ENCODE measurements around the gene RC3H2. TPM values are rescaled to one million over a fixed set of nuclear protein-coding genes. Genes with fewer than 3 reads are reported as not detected.

RC3H2 gene
- total RNA-seq, 2 donors from 2014 or later = 56.4 to 60.1 TPM

DNA sequence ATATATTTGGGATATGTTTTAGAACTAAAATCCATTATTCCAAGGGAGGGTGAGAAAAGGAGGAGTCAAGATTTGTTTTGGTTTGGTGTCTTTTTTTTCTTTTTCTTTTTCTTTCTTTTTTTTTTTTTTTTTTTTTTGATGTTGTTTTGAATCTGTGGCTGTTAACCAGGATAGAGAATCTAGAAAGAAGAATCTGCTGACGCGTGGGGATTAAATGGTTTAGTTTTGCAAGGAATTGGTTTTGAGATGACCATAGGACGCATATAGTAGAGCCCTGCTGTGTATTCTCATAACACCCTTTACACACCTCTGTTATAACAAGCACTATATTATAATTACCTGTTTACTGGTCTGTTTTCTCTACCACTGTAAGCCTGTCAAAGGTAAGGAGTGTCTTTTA, 45.1 kb upstream of the RC3H2 start:
- WGBS, 2 experiments (ENCODE audit: insufficient coverage in 1 of 2, insufficient read length in 1 of 2) = 90% methylated on average over 3 of the region's 3 CpGs; no CpG with 5 or more reads in 1 of the 2 experiments
- Mint-ChIP-seq H3K36me3 (ENCODE audit: low read depth) (peaks cover 2% of the 10 kb centered on the region), H3K27me3 (ENCODE audit: insufficient read depth) (no peaks in the 10 kb centered on the region), H3K9me3 (no peaks in the 10 kb centered on the region), H3K27ac (no peak overlapping the region), H3K4me1 (peaks cover 27% of the 10 kb centered on the region), H3K4me3 (no peak overlapping the region)
- H3K27ac ChIP-seq (ENCODE audit: low read depth, low read length) = no peak overlapping the region
- H3K9ac ChIP-seq (ENCODE audit: extremely low read depth, low read length, poor library complexity, severe bottlenecking) = no peak overlapping the region
- H3K9me3 ChIP-seq (ENCODE audit: control insufficient read depth, low read length) = no peaks in the 10 kb centered on the region
- no peak overlapping the region for H3K4me3 ChIP-seq (ENCODE audit: low read length)
- H3K27me3 ChIP-seq (ENCODE audit: control insufficient read depth, insufficient read depth, low read length, poor library complexity, severe bottlenecking) = no peaks in the 10 kb centered on the region
- TF ChIP-seq CTCF (conservative IDR thresholded peaks at IDR 0.05) = no peak
- no peaks in the 10 kb centered on the region for H3K36me3 ChIP-seq (ENCODE audit: control insufficient read depth, insufficient read depth, low read length)
- no peaks in the 10 kb centered on the region for H3K4me1 ChIP-seq (ENCODE audit: control insufficient read depth, insufficient read depth, low read length)
- no peak for DNase-seq

GRCh38 chr9:122949696-122950095, 44.5 kb upstream of the RC3H2 start:
- no peaks in the 10 kb centered on the region for H3K27me3 Mint-ChIP-seq (ENCODE audit: insufficient read depth)
- DNase-seq = no peak
- no peaks in the 10 kb centered on the region for H3K9me3 Mint-ChIP-seq
- Histone ChIP-seq H3K4me3 (ENCODE audit: low read length) (no peak overlapping the region), H3K9me3 (ENCODE audit: control insufficient read depth, low read length) (no peaks in the 10 kb centered on the region), H3K4me1 (ENCODE audit: control insufficient read depth, insufficient read depth, low read length) (no peaks in the 10 kb centered on the region), H3K27ac (ENCODE audit: low read depth, low read length) (no peak overlapping the region), H3K9ac (ENCODE audit: extremely low read depth, low read length, poor library complexity, severe bottlenecking) (no peak overlapping the region), H3K27me3 (ENCODE audit: control insufficient read depth, insufficient read depth, low read length, poor library complexity, severe bottlenecking) (no peaks in the 10 kb centered on the region), H3K36me3 (ENCODE audit: control insufficient read depth, insufficient read depth, low read length) (no peaks in the 10 kb centered on the region)
- TF ChIP-seq CTCF (conservative IDR thresholded peaks at IDR 0.05) = no peak
- 71 to 93% methylated on average over 1 of the region's 1 CpG for WGBS, 2 experiments (ENCODE audit: insufficient coverage in 1 of 2, insufficient read length in 1 of 2)
- no peak overlapping the region for H3K27ac Mint-ChIP-seq
- peaks cover 30% of the 10 kb centered on the region for H3K4me1 Mint-ChIP-seq
- H3K36me3 Mint-ChIP-seq (ENCODE audit: low read depth) = peaks cover 2% of the 10 kb centered on the region
- no peak overlapping the region for H3K4me3 Mint-ChIP-seq

DNA sequence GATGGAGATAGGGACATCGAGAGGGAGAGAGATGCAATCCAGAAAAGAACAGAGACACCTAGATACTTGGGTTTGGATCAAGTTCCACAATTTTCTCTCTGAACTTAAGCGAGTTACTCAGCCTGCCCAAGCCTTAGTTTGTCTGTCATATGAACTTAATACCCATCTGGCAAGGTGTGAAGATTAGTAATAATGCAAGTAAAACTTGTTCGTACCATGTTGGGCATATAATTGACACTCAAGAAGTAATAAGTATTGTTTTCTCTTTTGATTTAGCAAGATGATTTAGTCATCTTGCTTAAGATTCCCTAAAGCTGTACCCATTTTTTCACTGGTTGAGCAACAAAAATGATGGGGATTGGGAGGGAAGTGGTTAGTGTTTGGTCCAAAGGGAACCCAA, 43.2 kb upstream of the RC3H2 start:
- Mint-ChIP-seq H3K27ac (no peak overlapping the region), H3K4me3 (no peak overlapping the region), H3K27me3 (ENCODE audit: insufficient read depth) (no peaks in the 10 kb centered on the region), H3K4me1 (peaks cover 30% of the 10 kb centered on the region), H3K9me3 (no peaks in the 10 kb centered on the region), H3K36me3 (ENCODE audit: low read depth) (peaks cover 8% of the 10 kb centered on the region)
- no peak for TF ChIP-seq CTCF (conservative IDR thresholded peaks at IDR 0.05)
- Histone ChIP-seq H3K27ac (ENCODE audit: low read depth, low read length) (no peak overlapping the region), H3K36me3 (ENCODE audit: control insufficient read depth, insufficient read depth, low read length) (peaks cover 3% of the 10 kb centered on the region), H3K4me3 (ENCODE audit: low read length) (no peak overlapping the region), H3K9ac (ENCODE audit: extremely low read depth, low read length, poor library complexity, severe bottlenecking) (no peak overlapping the region), H3K4me1 (ENCODE audit: control insufficient read depth, insufficient read depth, low read length) (no peaks in the 10 kb centered on the region), H3K27me3 (ENCODE audit: control insufficient read depth, insufficient read depth, low read length, poor library complexity, severe bottlenecking) (no peaks in the 10 kb centered on the region), H3K9me3 (ENCODE audit: control insufficient read depth, low read length) (no peaks in the 10 kb centered on the region)
- WGBS, 2 experiments (ENCODE audit: insufficient coverage in 1 of 2, insufficient read length in 1 of 2) = 96% methylated on average over 2 to 3 of the region's 3 CpGs
- DNase-seq = no peak

Measured in endodermal cell (in vitro differentiated cells).